CD4-positive, alpha-beta T cell (primary cell): Measurements from ENCODE around the gene RINL. TPM values are rescaled to one million over a fixed set of nuclear protein-coding genes. Genes with fewer than 3 reads are reported as not detected.

Source experiments
- ATAC-seq: fragments of 200-7000 bp; cut with Tn5 transposase; one replicate; pipeline ENCODE4 v1.10.0; 2022; ENCODE audit warnings: mild to moderate bottlenecking; ENCODE audit not compliant: poor library complexity
- CTCF ChIA-PET: fragments of 350-600 bp; sonication (Branson Sonifier 250); formaldehyde crosslinking; loops from one replicate; lab custom pipeline; 2021; ENCODE audit warnings: antibody characterized with exemption, inconsistent platforms; lab: Charles Lee
- POLR2A ChIA-PET: fragments of 350-600 bp; sonication (Branson Sonifier 250); formaldehyde crosslinking; loops from one replicate; lab custom pipeline; 2021; ENCODE audit warnings: antibody characterized with exemption, inconsistent platforms; lab: Charles Lee
- DNase-seq, 14 experiments: peaks; one replicate each; pipeline ENCODE4 v3.0.0-alpha.2; 2013 to 2020; ENCODE audit warnings: mixed read lengths in 2 of 14
- H3K27ac ChIP-seq, 2 donors: one replicate each; pipeline versions ENCODE4 v1.5.1 to v1.7.0; 2013; ENCODE audit warnings: low read length in 2 of 2, low read depth in 1 of 2, mild to moderate bottlenecking in 1 of 2
- H3K27me3 ChIP-seq, 2 experiments: 1 replicate in 1 of 2; 2 replicates in 1 of 2; pipeline versions ENCODE4 v1.6.1 to v1.7.0; 2013; ENCODE audit warnings: low read length in 2 of 2, control low read depth in 1 of 2, mild to moderate bottlenecking in 1 of 2, moderate library complexity in 1 of 2; ENCODE audit not compliant: insufficient read depth in 2 of 2, control insufficient read depth in 1 of 2
- H3K36me3 ChIP-seq: one replicate; pipeline ENCODE4 v1.6.1; 2013; ENCODE audit warnings: low read length, control low read depth; ENCODE audit not compliant: insufficient read depth
- H3K4me1 ChIP-seq: one replicate; pipeline ENCODE4 v1.6.1; 2013; ENCODE audit warnings: low read length, control low read depth; ENCODE audit not compliant: insufficient read depth
- H3K4me3 ChIP-seq: one replicate; pipeline ENCODE4 v1.5.1; 2013; ENCODE audit warnings: mild to moderate bottlenecking, low read length, moderate library complexity
- H3K9me3 ChIP-seq, 2 experiments: 1 replicate in 1 of 2; 2 replicates in 1 of 2; pipeline versions ENCODE4 v1.6.1 to v1.7.0; 2013; ENCODE audit warnings: low read length in 2 of 2, mild to moderate bottlenecking in 2 of 2, control low read depth in 1 of 2, moderate library complexity in 1 of 2; ENCODE audit not compliant: control insufficient read depth in 1 of 2, insufficient read depth in 1 of 2
- H3K27ac Mint-ChIP-seq: one replicate; pipeline ENCODE4 v1.8.0; 2020; ENCODE audit warnings: mixed read lengths
- H3K27me3 Mint-ChIP-seq: one replicate; pipeline ENCODE4 v1.8.0; 2021; ENCODE audit warnings: mixed read lengths
- H3K36me3 Mint-ChIP-seq: one replicate; pipeline ENCODE4 v1.8.0; 2021; ENCODE audit warnings: low read depth, mixed read lengths
- H3K4me1 Mint-ChIP-seq: one replicate; pipeline ENCODE4 v1.8.0; 2021; ENCODE audit warnings: low read depth, mixed read lengths
- H3K4me3 Mint-ChIP-seq: one replicate; pipeline ENCODE4 v1.8.0; 2020; ENCODE audit warnings: mild to moderate bottlenecking, mixed read lengths
- H3K9me3 Mint-ChIP-seq: one replicate; pipeline ENCODE4 v1.8.0; 2020; ENCODE audit warnings: mixed read lengths
- CTCF ChIP-seq: fragments of 200-600 bp; IDR thresholded peaks from one replicate; pipeline ENCODE4 v1.8.0; 2022; ENCODE audit warnings: antibody characterized with exemption, mild to moderate bottlenecking
- intact Hi-C, 2 experiments: fragments of 100-400 bp; cut with DNase I in 1 of 2; cut with micrococcal nuclease in 1 of 2; formaldehyde crosslinking; loops; one replicate each; pipeline versions ENCODE4 v1.15.1 to v1.9.0; 2023 to 2025; cut with DNase I, micrococcal nuclease
- total RNA-seq, 174 experiments: library from RNA in 2 of 174; stranded (reverse) in 2 of 174; gene quantifications; one replicate each; pipeline ENCODE4 v1.2.3 and lab custom pipeline; 2021 to 2026

The RINL gene
- total RNA-seq, 2 experiments from 2014 or later: 19.5 to 21.3 TPM

- Mint-ChIP-seq H3K4me3 (no peak overlapping the region), H3K27ac (peak overlapping the region; percentile 59), H3K4me1 (peaks cover 30% of the 10 kb centered on the region), H3K27me3 (no peaks in the 10 kb centered on the region), H3K9me3 (no peaks in the 10 kb centered on the region), H3K36me3 (peaks cover 37% of the 10 kb centered on the region)
- POLR2A ChIA-PET: no interaction called here
- H3K4me3 ChIP-seq: no peak overlapping the region
- DNase-seq (no peak), ATAC-seq (no peak)
- CTCF ChIA-PET: no interaction called here
- no peak for TF ChIP-seq CTCF
- peaks cover 55% of the 10 kb centered on the region for H3K4me1 ChIP-seq
- peaks cover 23% of the 10 kb centered on the region for H3K36me3 ChIP-seq
- intact Hi-C loops: no loop called here
- no peaks in the 10 kb centered on the region for H3K9me3 ChIP-seq
- H3K27ac ChIP-seq: peak overlapping the region; percentile 90 to 96
- H3K27me3 ChIP-seq: no peaks in the 10 kb centered on the region
Measured at GRCh38 chr19:38880882-38881609, 3.0 kb upstream of the RINL start.

DNA sequence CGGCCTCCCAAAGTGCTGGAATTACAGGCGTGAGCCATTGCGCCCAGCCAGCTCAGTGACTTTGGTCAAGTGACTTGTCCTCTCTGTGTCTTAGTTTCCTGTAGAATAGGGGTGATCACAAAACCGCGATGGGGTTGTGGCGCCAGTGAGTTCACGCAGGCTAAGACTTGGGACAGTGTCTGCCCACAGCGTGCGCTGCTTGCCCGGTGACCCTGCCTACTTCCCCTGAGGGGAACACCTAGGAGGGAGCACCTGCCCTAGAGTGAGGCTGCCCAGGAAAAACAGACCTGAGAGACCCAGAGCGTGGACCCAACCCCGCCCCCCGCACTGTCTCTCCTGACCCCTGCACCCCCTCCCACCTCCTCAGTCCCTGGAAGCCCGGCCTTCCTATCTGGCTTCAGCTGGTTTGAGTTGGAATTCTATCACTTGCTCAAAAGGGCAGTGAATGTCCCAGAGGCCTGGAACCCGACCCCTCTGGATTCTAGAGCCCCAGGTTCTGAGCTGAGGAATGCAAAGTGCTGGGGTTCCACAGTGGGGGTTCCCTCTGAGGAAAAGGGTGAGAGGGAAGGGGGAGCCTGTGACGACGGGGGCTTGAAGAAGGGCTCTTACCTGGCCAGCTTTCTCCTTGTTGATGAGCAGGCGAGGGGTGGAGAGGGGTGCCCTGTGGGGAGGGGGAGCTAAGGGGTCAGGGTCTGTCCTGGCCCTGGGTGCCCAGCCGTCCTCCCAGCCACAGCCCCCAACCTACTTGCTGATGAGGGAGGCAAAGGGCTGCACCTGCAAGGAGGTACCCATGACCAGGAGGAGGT, 2.2 kb upstream of the RINL start:
- Mint-ChIP-seq H3K4me3 (no peak overlapping the region), H3K9me3 (no peaks in the 10 kb centered on the region), H3K27ac (peak overlapping the region; percentile 79), H3K27me3 (no peaks in the 10 kb centered on the region), H3K4me1 (peaks cover 33% of the 10 kb centered on the region), H3K36me3 (peaks cover 42% of the 10 kb centered on the region)
- DNase-seq (no peak), ATAC-seq (no peak)
- CTCF ChIA-PET: interaction anchor here (1.0 to 2.0 kb wide), 2 partner anchors 110 to 478 kb away, joined by 3 to 4 read pairs; partner anchors contain the start of gene FAM98C
- peaks cover 23% of the 10 kb centered on the region for H3K36me3 ChIP-seq
- H3K4me1 ChIP-seq: peaks cover 55% of the 10 kb centered on the region
- POLR2A ChIA-PET: interaction anchor here (3.4 to 3.6 kb wide), 3 partner anchors 29 to 49 kb away, joined by 15 to 32 read pairs (median 27); partner anchors contain the start of genes ECH1 and HNRNPL
- no peaks in the 10 kb centered on the region for H3K9me3 ChIP-seq
- intact Hi-C loops: no loop called here
- TF ChIP-seq CTCF: no peak
- no peak overlapping the region for H3K4me3 ChIP-seq
- peak overlapping the region; percentile 90 to 96 for H3K27ac ChIP-seq
- no peaks in the 10 kb centered on the region for H3K27me3 ChIP-seq

DNA sequence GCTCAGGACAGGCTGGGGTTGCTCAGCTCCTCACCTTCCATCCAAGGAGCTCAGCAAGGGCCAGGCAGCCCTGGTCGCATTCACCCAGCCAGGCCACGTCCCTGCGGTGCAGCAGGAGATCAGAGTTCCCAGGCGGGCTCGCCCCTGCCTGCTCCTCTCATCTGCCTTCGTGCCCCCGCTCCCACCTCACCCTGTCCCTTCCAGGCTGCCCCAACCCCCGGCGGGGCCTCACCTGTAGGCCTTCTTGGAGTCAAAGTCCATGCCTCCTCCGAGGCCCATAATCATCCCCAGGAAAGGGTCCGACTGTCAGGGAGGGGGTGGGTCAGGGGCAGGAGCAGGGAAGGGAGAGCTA, 1.3 kb upstream of the RINL start:
- no peak for DNase-seq
- Histone ChIP-seq H3K4me3 (no peak overlapping the region), H3K36me3 (peaks cover 24% of the 10 kb centered on the region), H3K9me3 (no peaks in the 10 kb centered on the region), H3K27ac (peak overlapping the region; percentile 90 to 96), H3K4me1 (peaks cover 55% of the 10 kb centered on the region), H3K27me3 (no peaks in the 10 kb centered on the region)
- ChIA-PET CTCF (interaction anchor here (1.0 to 2.4 kb wide), 5 partner anchors 8 to 477 kb away, joined by 3 to 12 read pairs (median 4); partner anchors contain the start of genes FAM98C, MRPS12 and SARS2), POLR2A (interaction anchor here (1.5 to 3.6 kb wide), 13 partner anchors 8 to 476 kb away, joined by 5 to 32 read pairs (median 13); partner anchors contain the start of genes ECH1, FAM98C, HNRNPL and MRPS12)
- peaks cover 33% of the 10 kb centered on the region for H3K4me1 Mint-ChIP-seq
- peaks cover 45% of the 10 kb centered on the region for H3K36me3 Mint-ChIP-seq
- no peak for TF ChIP-seq CTCF
- no peak for ATAC-seq
- H3K4me3 Mint-ChIP-seq: no peak overlapping the region
- H3K27ac Mint-ChIP-seq: peak overlapping the region; percentile 97
- no peaks in the 10 kb centered on the region for H3K27me3 Mint-ChIP-seq
- intact Hi-C loops: loop anchor here (2.0 to 5.0 kb wide), 3 partner anchors 19 to 147 kb away; partner anchors contain the start of genes NFKBIB (in 1 of the 2) and SIRT2 (in 1 of the 2)
- no peaks in the 10 kb centered on the region for H3K9me3 Mint-ChIP-seq
